IMR-90 (cell line): ENCODE data around the gene SPTLC2. TPM values are rescaled to one million over a fixed set of nuclear protein-coding genes. Genes with fewer than 3 reads are reported as not detected.

Experiments used
- ATAC-seq: fragments of 200-7000 bp; cut with Tn5 transposase; 2 replicates; pipeline ENCODE4 v1.9.1; 2020; ENCODE audit warnings: low read depth, mild to moderate bottlenecking, moderate library complexity
- BruUV-seq: library from RNA; stranded (reverse); fragments of 400-500 nt; replicated peaks from 2 replicates; lab custom pipeline; 2021; lab: Mats Ljungman, UMichigan
- CTCF ChIA-PET: fragments of 300-600 bp; formaldehyde crosslinking; extraction: SDS; loops from one replicate; lab custom pipeline; 2021; ENCODE audit warnings: antibody characterized with exemption; lab: Yijun Ruan, JAX
- POLR2A ChIA-PET: fragments of 300-600 bp; sonication (Branson Sonifier 250); formaldehyde crosslinking; loops from one replicate; lab custom pipeline; 2022; ENCODE audit warnings: antibody characterized with exemption; ENCODE audit not compliant: unreplicated experiment; lab: Charles Lee
- DNase-seq: peaks from one replicate; pipeline ENCODE4 v3.0.0; 2013
- H2AFZ ChIP-seq: replicated peaks from 2 replicates; pipeline ENCODE3; 2013; ENCODE audit warnings: low read length, mild to moderate bottlenecking; ENCODE audit not compliant: poor library complexity
- H2AK5ac ChIP-seq: 2 replicates; pipeline ENCODE4 v1.6.1; 2013; ENCODE audit warnings: low read depth, low read length, inconsistent platforms
- H2AK9ac ChIP-seq: replicated peaks from 2 replicates; pipeline ENCODE3; 2013; ENCODE audit warnings: mild to moderate bottlenecking, low read depth, low read length, moderate library complexity; ENCODE audit not compliant: poor library complexity
- H2BK120ac ChIP-seq: 2 replicates; pipeline ENCODE4 v1.6.1; 2013; ENCODE audit warnings: low read depth, low read length, inconsistent platforms
- H2BK15ac ChIP-seq: 3 replicates; pipeline ENCODE4 v1.6.1; 2013; ENCODE audit warnings: low read depth, low read length, inconsistent platforms
- H2BK20ac ChIP-seq: 2 replicates; pipeline ENCODE4 v1.6.1; 2013; ENCODE audit warnings: low read depth, mild to moderate bottlenecking, inconsistent platforms, low read length, moderate library complexity
- H2BK5ac ChIP-seq: 2 replicates; pipeline ENCODE4 v1.6.1; 2013; ENCODE audit warnings: mild to moderate bottlenecking, low read depth, low read length, inconsistent platforms; ENCODE audit not compliant: poor library complexity, severe bottlenecking
- H3K14ac ChIP-seq: replicated peaks from 2 replicates; pipeline ENCODE4 v1.6.1; 2013; ENCODE audit warnings: low read depth, low read length, inconsistent platforms
- H3K18ac ChIP-seq: 2 replicates; pipeline ENCODE4 v1.6.1; 2013; ENCODE audit warnings: low read depth, low read length, control low read depth
- H3K23ac ChIP-seq: 2 replicates; pipeline ENCODE4 v1.6.1; 2013; ENCODE audit warnings: low read depth, low read length, inconsistent platforms
- H3K27ac ChIP-seq: 2 replicates; pipeline ENCODE4 v1.5.1; 2013; ENCODE audit warnings: mild to moderate bottlenecking, control low read depth, low read length; ENCODE audit not compliant: insufficient read depth
- H3K27me3 ChIP-seq: 2 replicates; pipeline ENCODE4 v1.6.1; 2013; ENCODE audit warnings: low read length; ENCODE audit not compliant: control insufficient read depth, insufficient read depth
- H3K36me3 ChIP-seq: 2 replicates; pipeline ENCODE4 v1.6.1; 2013; ENCODE audit warnings: low read length, mixed read lengths; ENCODE audit not compliant: control insufficient read depth, insufficient read depth
- H3K4ac ChIP-seq: 2 replicates; pipeline ENCODE4 v1.6.1; 2013; ENCODE audit warnings: low read depth, low read length, inconsistent platforms
- H3K4me1 ChIP-seq: 2 replicates; pipeline ENCODE4 v1.6.1; 2013; ENCODE audit warnings: low read length, mixed read lengths; ENCODE audit not compliant: control insufficient read depth, insufficient read depth
- H3K4me2 ChIP-seq: 2 replicates; pipeline ENCODE4 v1.6.1; 2013; ENCODE audit warnings: low read depth, mild to moderate bottlenecking, control low read depth, low read length, moderate library complexity
- H3K4me3 ChIP-seq: 2 replicates; pipeline ENCODE4 v1.5.1; 2013; ENCODE audit warnings: low read depth, mild to moderate bottlenecking, control low read depth, low read length, moderate library complexity; ENCODE audit not compliant: insufficient read depth
- H3K56ac ChIP-seq: 2 replicates; pipeline ENCODE4 v1.6.1; 2013; ENCODE audit warnings: low read length, inconsistent platforms; ENCODE audit not compliant: insufficient read depth; ENCODE audit errors: extremely low read depth
- H3K79me1 ChIP-seq, 2 experiments: 2 replicates each; pipeline ENCODE4 v1.6.1; 2013; ENCODE audit warnings: low read length in 2 of 2, inconsistent platforms in 1 of 2, low read depth in 1 of 2
- H3K9ac ChIP-seq: 2 replicates; pipeline ENCODE4 v1.6.1; 2013; ENCODE audit warnings: low read depth, low read length, control low read depth
- H3K9me1 ChIP-seq: 2 replicates; pipeline ENCODE4 v1.6.1; 2013; ENCODE audit warnings: low read length, inconsistent platforms; ENCODE audit not compliant: insufficient read depth
- H3K9me3 ChIP-seq: 2 replicates; pipeline ENCODE4 v1.6.1; 2013; ENCODE audit warnings: low read length; ENCODE audit not compliant: control insufficient read depth, insufficient read depth
- H4K20me1 ChIP-seq: 2 replicates; pipeline ENCODE4 v1.6.1; 2013; ENCODE audit warnings: low read length, inconsistent platforms; ENCODE audit not compliant: insufficient read depth
- H4K5ac ChIP-seq: 2 replicates; pipeline ENCODE4 v1.6.1; 2013; ENCODE audit warnings: mild to moderate bottlenecking, low read depth, low read length, control low read depth
- H4K8ac ChIP-seq, 2 experiments: 2 replicates each; pipeline ENCODE4 v1.6.1; 2013; ENCODE audit warnings: low read depth in 2 of 2, low read length in 2 of 2, control low read depth in 1 of 2, inconsistent platforms in 1 of 2
- H4K91ac ChIP-seq: 2 replicates; pipeline ENCODE4 v1.6.1; 2013; ENCODE audit warnings: low read depth, low read length, inconsistent platforms; ENCODE audit not compliant: insufficient read depth
- MXI1 ChIP-seq: IDR thresholded peaks from 2 replicates; pipeline ENCODE4 v1.6.1; 2012; ENCODE audit warnings: low read depth, mild to moderate bottlenecking, low read length, moderate library complexity, borderline replicate concordance
- WGBS, 2 experiments: methylation state at CpG; one replicate each; pipeline versions ENCODE4 v1.1.5 to v1.1.7; 2013; ENCODE audit warnings: missing lambda C conversion rate in 2 of 2; ENCODE audit not compliant: insufficient read length in 1 of 2; ENCODE audit errors: extremely low coverage in 2 of 2; 5-methylcytosine and 5-hydroxymethylcytosine counted together
- dilution Hi-C: fragments of 300-500 bp; cut with HindIII; formaldehyde crosslinking; loops from one replicate; pipeline ENCODE4 v1.14.3; 2018; ENCODE audit warnings: low sequenced_read_pairs; ENCODE audit not compliant: unreplicated experiment
- in situ Hi-C: fragments of 300-500 bp; cut with MboI; formaldehyde crosslinking; loops from 3 replicates; pipeline ENCODE4 v1.14.3; 2019; ENCODE audit warnings: low sequenced_read_pairs, inconsistent platforms, mixed read lengths
- intact Hi-C: fragments of 100-400 bp; cut with micrococcal nuclease; formaldehyde crosslinking; loops from 2 replicates; pipeline ENCODE4 v1.10.0; 2022
- polyA plus RNA-seq, 3 experiments: library from polyadenylated mRNA; depleted of rRNA; stranded (reverse); fragments of >200 nt; gene quantifications; 2 replicates each; pipeline ENCODE4 v1.2.3, GENCODE V29; 2012; ENCODE audit warnings: low replicate concordance in 1 of 3
- total RNA-seq: library from RNA; depleted of rRNA; stranded (reverse); fragments of >200 nt; gene quantifications from 2 replicates; pipeline ENCODE4 v1.2.3, GENCODE V29; 2012

The SPTLC2 gene
- total and polyA plus RNA-seq, 2 of the 4 experiments (the other 2 are of a cell fraction) = 22.6 to 68.3 TPM

DNA sequence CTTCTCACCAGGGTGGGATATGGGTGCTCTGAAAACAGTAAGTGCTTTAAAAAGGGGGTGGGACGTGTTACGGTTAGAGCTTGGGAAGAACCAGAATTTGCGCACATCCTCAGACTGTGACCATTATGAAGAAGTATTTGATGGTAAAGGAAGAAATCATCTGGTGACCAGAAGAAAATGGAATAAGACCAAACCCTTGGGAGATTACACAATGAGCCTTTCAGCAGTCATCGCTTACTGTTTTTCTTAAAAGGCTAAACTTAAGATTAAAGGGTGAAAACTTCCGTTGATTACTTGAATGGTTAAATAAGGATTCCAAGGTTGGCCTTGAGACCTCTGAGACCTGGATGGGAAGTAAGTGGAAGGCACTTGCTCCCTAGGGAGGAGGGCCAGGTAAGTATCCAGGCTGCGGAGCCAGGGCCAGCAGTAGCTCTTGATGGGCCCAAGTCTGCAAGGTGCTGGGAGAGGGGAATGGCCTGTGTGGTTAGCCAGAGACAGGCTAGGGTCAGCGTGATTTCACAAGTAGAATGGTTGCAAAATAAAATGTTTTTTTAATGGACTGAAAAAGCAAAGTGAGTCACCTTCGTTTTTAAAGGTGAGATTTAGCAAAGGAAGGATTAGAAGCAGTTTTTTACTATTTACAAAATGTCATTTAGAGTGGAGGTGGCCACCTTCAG is 104.8 kb downstream of the SPTLC2 start:
- DNase-seq (no peak), ATAC-seq (no peak)
- no peak overlapping the region for H4K5ac ChIP-seq
- H3K18ac ChIP-seq = no peak overlapping the region
- H2BK120ac ChIP-seq = no peak overlapping the region
- no peaks in the 10 kb centered on the region for H4K20me1 ChIP-seq
- no TSS peak for BruUV-seq
- H2AK9ac ChIP-seq = no peak overlapping the region
- no peak overlapping the region for H2BK20ac ChIP-seq
- intact Hi-C loops = no loop called here
- CTCF ChIA-PET = no interaction called here
- in situ Hi-C loops = no loop called here
- H3K27me3 ChIP-seq = no peaks in the 10 kb centered on the region
- no peak overlapping the region for H2AK5ac ChIP-seq
- no peak overlapping the region for H3K27ac ChIP-seq
- H3K23ac ChIP-seq = no peak overlapping the region
- TF ChIP-seq MXI1 = no peak
- no peak overlapping the region for H2AFZ ChIP-seq
- no peak overlapping the region for H3K56ac ChIP-seq
- H2BK5ac ChIP-seq = no peak overlapping the region
- H3K4me3 ChIP-seq = no peak overlapping the region
- WGBS, 2 experiments = 94% methylated on average over 5 of the region's 8 CpGs; no CpG with 5 or more reads in 1 of the 2 experiments
- no peak overlapping the region for H3K14ac ChIP-seq
- H3K4ac ChIP-seq = no peak overlapping the region
- H3K9me3 ChIP-seq = no peaks in the 10 kb centered on the region
- H4K8ac ChIP-seq = no peak overlapping the region
- H3K4me2 ChIP-seq = no peak overlapping the region
- peaks cover 6% of the 10 kb centered on the region; the same call in 1 of the 2 replicates for H3K9me1 ChIP-seq
- H3K4me1 ChIP-seq = peaks cover 8% of the 10 kb centered on the region
- no peak overlapping the region for H3K9ac ChIP-seq
- POLR2A ChIA-PET = no interaction called here
- peaks cover 12% of the 10 kb centered on the region for H3K36me3 ChIP-seq
- no peak overlapping the region for H4K91ac ChIP-seq
- no peak overlapping the region for H2BK15ac ChIP-seq
- H3K79me1 ChIP-seq = peaks cover 3 to 5% of the 10 kb centered on the region in 2 experiments; a peak in 2 of 4 replicates
- dilution Hi-C loops = no loop called here
